HG02885 (cell line): ENCODE measurements around the gene LIM2.

Experiments
- ATAC-seq: cut with Tn5 transposase; IDR thresholded peaks from one replicate; pipeline ENCODE4 v1.9.1; 2021; ENCODE audit warnings: mild to moderate bottlenecking; ENCODE audit not compliant: unreplicated experiment, poor library complexity

The LIM2 gene

GRCh38 chr19:51366389-51367254 lies 21.2 kb downstream of the LIM2 start:
- peak; percentile 62 for ATAC-seq

GRCh38 chr19:51365965-51366388 lies 21.8 kb downstream of the LIM2 start, which contains the start of gene ETFB:
ETFB (minus strand) TSS chr19:51366388; CDS start chr19:51366326, 62 bp downstream.
- no peak for ATAC-seq

GRCh38 chr19:51365211-51365964 lies 22.4 kb downstream of the LIM2 start:
- ATAC-seq = no peak

GRCh38 chr19:51364200-51365106 lies 23.3 kb downstream of the LIM2 start:
- ATAC-seq = no peak

GRCh38 chr19:51361239-51361638 lies 26.5 kb downstream of the LIM2 start:
- ATAC-seq = no peak

GRCh38 chr19:51359294-51359693 lies 28.5 kb downstream of the LIM2 start:
- ATAC-seq = no peak

GRCh38 chr19:51357952-51358351 lies 29.8 kb downstream of the LIM2 start:
- no peak for ATAC-seq

GRCh38 chr19:51356159-51356801 lies 31.5 kb downstream of the LIM2 start:
- no peak for ATAC-seq

- ATAC-seq = no peak
Measured at GRCh38 chr19:51354742-51355148, 33.0 kb downstream of the LIM2 start.

- ATAC-seq = no peak
Measured at GRCh38 chr19:51354103-51354741, 33.6 kb downstream of the LIM2 start.

- ATAC-seq = no peak
Measured at GRCh38 chr19:51352783-51353360, 34.9 kb downstream of the LIM2 start.

- no peak for ATAC-seq
Measured at GRCh38 chr19:51351266-51351990, 36.3 kb downstream of the LIM2 start.

- no peak for ATAC-seq
Measured at GRCh38 chr19:51347209-51347928, 40.4 kb downstream of the LIM2 start.

- no peak for ATAC-seq
Measured at GRCh38 chr19:51346742-51347141, 41.0 kb downstream of the LIM2 start.

GRCh38 chr19:51345076-51345620 lies 42.6 kb downstream of the LIM2 start:
- ATAC-seq = no peak

GRCh38 chr19:51342631-51343569 lies 44.9 kb downstream of the LIM2 start:
- ATAC-seq = no peak
